HepG2 (cell line): ENCODE data around the gene HEXIM1. TPM values are rescaled to one million over a fixed set of nuclear protein-coding genes. Genes with fewer than 3 reads are reported as not detected.

Source experiments
- BCL6 ChIP-seq: IDR thresholded peaks from 2 replicates; pipeline ENCODE4 v1.6.1; 2016; ENCODE audit warnings: missing genetic modification reagents, missing compliant biosample characterization
- GLI4 ChIP-seq: sonication (generic); formaldehyde crosslinking; IDR thresholded peaks from 2 replicates; pipeline ENCODE4 v1.5.1; 2020; ENCODE audit warnings: missing genetic modification reagents, mild to moderate bottlenecking, moderate library complexity, borderline replicate concordance
- HMG20A ChIP-seq: IDR thresholded peaks from 2 replicates; pipeline ENCODE4 v1.6.1; 2016; ENCODE audit warnings: borderline replicate concordance
- KMT2B ChIP-seq: IDR thresholded peaks from 2 replicates; pipeline ENCODE4 v1.6.1; 2016; ENCODE audit warnings: missing genetic modification reagents, missing compliant biosample characterization
- MED13 ChIP-seq: sonication (generic); formaldehyde crosslinking; IDR thresholded peaks from 2 replicates; pipeline ENCODE4 v1.5.0; 2020; ENCODE audit warnings: missing genetic modification reagents
- NR2F6 ChIP-seq, 2 experiments: IDR thresholded peaks; 2 replicates each; pipeline ENCODE4 v1.6.1; 2016; ENCODE audit warnings: antibody characterized with exemption in 1 of 2, mild to moderate bottlenecking in 1 of 2
- RBFOX2 ChIP-seq: fragments of 200-400 bp; formaldehyde crosslinking; IDR thresholded peaks from 2 replicates; pipeline ENCODE4 v1.6.1; 2017; ENCODE audit warnings: low read depth, mild to moderate bottlenecking, low read length
- REL ChIP-seq: sonication (generic); formaldehyde crosslinking; conservative IDR thresholded peaks from 2 replicates; pipeline ENCODE4 v1.8.0; 2022; ENCODE audit warnings: mild to moderate bottlenecking, missing genetic modification reagents, moderate library complexity
- RERE ChIP-seq: IDR thresholded peaks from 2 replicates; pipeline ENCODE4 v1.6.1; 2016; ENCODE audit warnings: low read depth, missing genetic modification reagents, missing compliant biosample characterization
- SAFB2 ChIP-seq: sonication (generic); formaldehyde crosslinking; IDR thresholded peaks from 2 replicates; pipeline ENCODE4 v1.5.1; 2020; ENCODE audit warnings: missing genetic modification reagents, low read depth, mild to moderate bottlenecking, borderline replicate concordance
- TOPORS ChIP-seq: sonication (generic); formaldehyde crosslinking; IDR thresholded peaks from 2 replicates; pipeline ENCODE4 v1.8.0; 2023; ENCODE audit warnings: mild to moderate bottlenecking, missing genetic modification reagents
- ZFP41 ChIP-seq: sonication (generic); formaldehyde crosslinking; IDR thresholded peaks from 2 replicates; pipeline ENCODE4 v1.4.0; 2020; ENCODE audit warnings: mild to moderate bottlenecking, missing genetic modification reagents, borderline replicate concordance
- ZNF362 ChIP-seq: sonication (generic); formaldehyde crosslinking; IDR thresholded peaks from 2 replicates; pipeline ENCODE4 v1.4.0; 2020; ENCODE audit warnings: missing genetic modification reagents, mild to moderate bottlenecking, borderline replicate concordance
- ZNF780A ChIP-seq: sonication (generic); formaldehyde crosslinking; IDR thresholded peaks from 2 replicates; pipeline ENCODE4 v1.8.0; 2022; ENCODE audit warnings: mild to moderate bottlenecking, missing genetic modification reagents, moderate library complexity
- ZNF850 ChIP-seq: sonication (generic); formaldehyde crosslinking; conservative IDR thresholded peaks from 2 replicates; pipeline ENCODE4 v1.9.0; 2021; ENCODE audit warnings: mild to moderate bottlenecking, missing genetic modification reagents
- polyA plus RNA-seq, 8 experiments: library from polyadenylated mRNA; depleted of rRNA in 3 of 8; stranded (reverse) in 7 of 8; unstranded in 1 of 8; fragments of >200 nt; fragmentation: Illumina TruSeq in 4 of 8; extraction: Trizol in 4 of 8; gene quantifications; 2 replicates each; pipeline versions ENCODE4 v1.2.1 to v1.2.3, GENCODE V29; 2011 to 2016; ENCODE audit warnings: low read depth in 4 of 8, missing spikeins in 1 of 8, mixed read lengths in 1 of 8; ENCODE audit not compliant: insufficient read depth in 1 of 8
- total RNA-seq, 5 experiments: library from RNA; depleted of rRNA; stranded (reverse); fragments of >200 nt; fragmentation: Illumina TruSeq; extraction: Trizol; gene quantifications; 2 replicates each; pipeline ENCODE4 v1.2.3, GENCODE V29; 2016; ENCODE audit warnings: low read depth in 1 of 5

Gene HEXIM1
- total and polyA plus RNA-seq, 2 of the 13 experiments (the other 11 are each of a cell fraction or from before 2014, with no cell fraction given), result 10.5 to 16.6 TPM

- peak; percentile 42; the same call in 1 of the 2 replicates for TF ChIP-seq RERE (CRISPR knock-in tag)
- peak; percentile 25; the same call in 1 of the 2 replicates for TF ChIP-seq SAFB2 (CRISPR knock-in tag)
- TF ChIP-seq GLI4, result 0 out of 2 replicates have a peak, but pooled peaks have one; percentile 50
- TF ChIP-seq ZNF780A (CRISPR knock-in tag), result peak; percentile 58; the same call in 1 of the 2 replicates
- TF ChIP-seq REL (CRISPR knock-in tag), result peak; percentile 63
- peak; percentile 64 for TF ChIP-seq BCL6 (CRISPR knock-in tag)
- TF ChIP-seq NR2F6 (IDR thresholded peaks at IDR 0.05), result no peak; the same call in 1 of the 2 replicates
- peak; percentile 64 for TF ChIP-seq NR2F6 (CRISPR knock-in tag; IDR thresholded peaks at IDR 0.05)
- TF ChIP-seq KMT2B (CRISPR knock-in tag), result peak; percentile 52; the same call in 1 of the 2 replicates
- peak; percentile 66 for TF ChIP-seq HMG20A (CRISPR knock-in tag)
- no peak for TF ChIP-seq ZFP41
- TF ChIP-seq MED13 (CRISPR knock-in tag), result peak; percentile 29; the same call in 1 of the 2 replicates
- TF ChIP-seq ZNF850 (CRISPR knock-in tag), result no peak
- TF ChIP-seq ZNF362 (CRISPR knock-in tag), result peak; percentile 61; the same call in 1 of the 2 replicates
- peak; percentile 62; the same call in 1 of the 2 replicates for TF ChIP-seq TOPORS (CRISPR knock-in tag)
- peak; percentile 70 for TF ChIP-seq RBFOX2
Measured at GRCh38 chr17:45171338-45172231, 23.3 kb downstream of the HEXIM1 start (continued).
